ENCODE data around the gene LSG1. TPM values are rescaled to one million over a fixed set of nuclear protein-coding genes. Genes with fewer than 3 reads are reported as not detected.

LSG1 gene
- total and polyA plus RNA-seq, 2 of the 13 experiments (the other 11 are each of a cell fraction or from before 2014, with no cell fraction given): 21.4 to 32.1 TPM

DNA sequence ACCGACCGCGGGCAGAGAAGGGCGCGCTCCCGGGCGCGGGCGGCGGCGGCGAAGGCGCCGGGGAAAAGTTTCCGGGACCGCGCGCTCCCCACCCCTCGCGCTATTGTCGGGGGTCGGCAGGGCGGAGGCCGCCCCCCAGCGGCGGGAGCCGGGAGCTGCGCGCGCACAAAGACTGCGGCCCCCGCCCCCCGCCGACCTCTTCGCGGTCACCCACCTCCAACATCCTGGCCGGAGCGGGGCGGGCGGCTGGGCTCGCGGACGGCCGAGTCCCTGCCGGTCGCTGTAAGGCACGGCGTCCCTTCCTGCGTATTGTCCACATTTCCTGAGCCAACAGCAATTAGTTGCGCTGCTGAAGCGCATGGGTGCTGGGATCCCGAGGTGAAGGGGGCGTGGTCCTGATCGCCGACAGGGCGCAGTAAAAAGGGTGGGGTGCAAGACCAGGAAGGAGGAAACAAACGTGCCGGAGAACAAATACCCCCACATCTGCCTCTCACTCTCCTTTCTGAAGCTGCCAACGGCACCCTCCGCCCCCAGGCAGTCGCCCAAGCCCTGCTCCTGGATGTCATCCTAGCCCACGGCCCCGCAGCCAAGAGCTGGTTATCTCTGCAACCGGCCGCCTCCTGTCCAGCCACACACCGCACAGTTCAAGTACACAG is 38.5 kb downstream of the LSG1 start, which contains the start of gene TMEM44 (continued):
- TF ChIP-seq, protein P1, sequence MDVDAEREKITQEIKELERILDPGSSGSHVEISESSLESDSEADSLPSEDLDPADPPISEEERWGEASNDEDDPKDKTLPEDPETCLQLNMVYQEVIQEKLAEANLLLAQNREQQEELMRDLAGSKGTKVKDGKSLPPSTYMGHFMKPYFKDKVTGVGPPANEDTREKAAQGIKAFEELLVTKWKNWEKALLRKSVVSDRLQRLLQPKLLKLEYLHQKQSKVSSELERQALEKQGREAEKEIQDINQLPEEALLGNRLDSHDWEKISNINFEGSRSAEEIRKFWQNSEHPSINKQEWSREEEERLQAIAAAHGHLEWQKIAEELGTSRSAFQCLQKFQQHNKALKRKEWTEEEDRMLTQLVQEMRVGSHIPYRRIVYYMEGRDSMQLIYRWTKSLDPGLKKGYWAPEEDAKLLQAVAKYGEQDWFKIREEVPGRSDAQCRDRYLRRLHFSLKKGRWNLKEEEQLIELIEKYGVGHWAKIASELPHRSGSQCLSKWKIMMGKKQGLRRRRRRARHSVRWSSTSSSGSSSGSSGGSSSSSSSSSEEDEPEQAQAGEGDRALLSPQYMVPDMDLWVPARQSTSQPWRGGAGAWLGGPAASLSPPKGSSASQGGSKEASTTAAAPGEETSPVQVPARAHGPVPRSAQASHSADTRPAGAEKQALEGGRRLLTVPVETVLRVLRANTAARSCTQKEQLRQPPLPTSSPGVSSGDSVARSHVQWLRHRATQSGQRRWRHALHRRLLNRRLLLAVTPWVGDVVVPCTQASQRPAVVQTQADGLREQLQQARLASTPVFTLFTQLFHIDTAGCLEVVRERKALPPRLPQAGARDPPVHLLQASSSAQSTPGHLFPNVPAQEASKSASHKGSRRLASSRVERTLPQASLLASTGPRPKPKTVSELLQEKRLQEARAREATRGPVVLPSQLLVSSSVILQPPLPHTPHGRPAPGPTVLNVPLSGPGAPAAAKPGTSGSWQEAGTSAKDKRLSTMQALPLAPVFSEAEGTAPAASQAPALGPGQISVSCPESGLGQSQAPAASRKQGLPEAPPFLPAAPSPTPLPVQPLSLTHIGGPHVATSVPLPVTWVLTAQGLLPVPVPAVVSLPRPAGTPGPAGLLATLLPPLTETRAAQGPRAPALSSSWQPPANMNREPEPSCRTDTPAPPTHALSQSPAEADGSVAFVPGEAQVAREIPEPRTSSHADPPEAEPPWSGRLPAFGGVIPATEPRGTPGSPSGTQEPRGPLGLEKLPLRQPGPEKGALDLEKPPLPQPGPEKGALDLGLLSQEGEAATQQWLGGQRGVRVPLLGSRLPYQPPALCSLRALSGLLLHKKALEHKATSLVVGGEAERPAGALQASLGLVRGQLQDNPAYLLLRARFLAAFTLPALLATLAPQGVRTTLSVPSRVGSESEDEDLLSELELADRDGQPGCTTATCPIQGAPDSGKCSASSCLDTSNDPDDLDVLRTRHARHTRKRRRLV (CRISPR knock-in tag; IDR thresholded peaks at IDR 0.05): no peak
- TF ChIP-seq ZNF484 (CRISPR knock-in tag; IDR thresholded peaks at IDR 0.05; ENCODE audit: borderline replicate concordance, low read depth) (no peak), RFX3 (CRISPR knock-in tag; IDR thresholded peaks at IDR 0.05) (no peak), ESRRA (CRISPR knock-in tag; IDR thresholded peaks at IDR 0.05; ENCODE audit: low read depth) (no peak; the same call in 1 of the 2 replicates), ZNF354B (CRISPR knock-in tag; IDR thresholded peaks at IDR 0.05) (no peak), PHF8 (CRISPR knock-in tag; IDR thresholded peaks at IDR 0.05) (peak; percentile 38; the same call in 1 of the 2 replicates), ZSCAN30 (CRISPR knock-in tag; IDR thresholded peaks at IDR 0.05) (no peak), ISX (CRISPR knock-in tag; conservative IDR thresholded peaks at IDR 0.05) (no peak), ETV6 (CRISPR knock-in tag; conservative IDR thresholded peaks at IDR 0.05) (peak; percentile 67; the same call in 1 of the 2 replicates), ZNF331 (CRISPR knock-in tag; IDR thresholded peaks at IDR 0.05) (peak; percentile 65; the same call in 1 of the 2 replicates), PAF1 (CRISPR knock-in tag; IDR thresholded peaks at IDR 0.05) (no peak), GTF3A (CRISPR knock-in tag; conservative IDR thresholded peaks at IDR 0.05) (no peak), ZNF761 (CRISPR knock-in tag; conservative IDR thresholded peaks at IDR 0.05) (no peak; the same call in 1 of the 2 replicates), SMYD3 (CRISPR knock-in tag; IDR thresholded peaks at IDR 0.05) (no peak)
- TF ChIP-seq, protein P2, sequence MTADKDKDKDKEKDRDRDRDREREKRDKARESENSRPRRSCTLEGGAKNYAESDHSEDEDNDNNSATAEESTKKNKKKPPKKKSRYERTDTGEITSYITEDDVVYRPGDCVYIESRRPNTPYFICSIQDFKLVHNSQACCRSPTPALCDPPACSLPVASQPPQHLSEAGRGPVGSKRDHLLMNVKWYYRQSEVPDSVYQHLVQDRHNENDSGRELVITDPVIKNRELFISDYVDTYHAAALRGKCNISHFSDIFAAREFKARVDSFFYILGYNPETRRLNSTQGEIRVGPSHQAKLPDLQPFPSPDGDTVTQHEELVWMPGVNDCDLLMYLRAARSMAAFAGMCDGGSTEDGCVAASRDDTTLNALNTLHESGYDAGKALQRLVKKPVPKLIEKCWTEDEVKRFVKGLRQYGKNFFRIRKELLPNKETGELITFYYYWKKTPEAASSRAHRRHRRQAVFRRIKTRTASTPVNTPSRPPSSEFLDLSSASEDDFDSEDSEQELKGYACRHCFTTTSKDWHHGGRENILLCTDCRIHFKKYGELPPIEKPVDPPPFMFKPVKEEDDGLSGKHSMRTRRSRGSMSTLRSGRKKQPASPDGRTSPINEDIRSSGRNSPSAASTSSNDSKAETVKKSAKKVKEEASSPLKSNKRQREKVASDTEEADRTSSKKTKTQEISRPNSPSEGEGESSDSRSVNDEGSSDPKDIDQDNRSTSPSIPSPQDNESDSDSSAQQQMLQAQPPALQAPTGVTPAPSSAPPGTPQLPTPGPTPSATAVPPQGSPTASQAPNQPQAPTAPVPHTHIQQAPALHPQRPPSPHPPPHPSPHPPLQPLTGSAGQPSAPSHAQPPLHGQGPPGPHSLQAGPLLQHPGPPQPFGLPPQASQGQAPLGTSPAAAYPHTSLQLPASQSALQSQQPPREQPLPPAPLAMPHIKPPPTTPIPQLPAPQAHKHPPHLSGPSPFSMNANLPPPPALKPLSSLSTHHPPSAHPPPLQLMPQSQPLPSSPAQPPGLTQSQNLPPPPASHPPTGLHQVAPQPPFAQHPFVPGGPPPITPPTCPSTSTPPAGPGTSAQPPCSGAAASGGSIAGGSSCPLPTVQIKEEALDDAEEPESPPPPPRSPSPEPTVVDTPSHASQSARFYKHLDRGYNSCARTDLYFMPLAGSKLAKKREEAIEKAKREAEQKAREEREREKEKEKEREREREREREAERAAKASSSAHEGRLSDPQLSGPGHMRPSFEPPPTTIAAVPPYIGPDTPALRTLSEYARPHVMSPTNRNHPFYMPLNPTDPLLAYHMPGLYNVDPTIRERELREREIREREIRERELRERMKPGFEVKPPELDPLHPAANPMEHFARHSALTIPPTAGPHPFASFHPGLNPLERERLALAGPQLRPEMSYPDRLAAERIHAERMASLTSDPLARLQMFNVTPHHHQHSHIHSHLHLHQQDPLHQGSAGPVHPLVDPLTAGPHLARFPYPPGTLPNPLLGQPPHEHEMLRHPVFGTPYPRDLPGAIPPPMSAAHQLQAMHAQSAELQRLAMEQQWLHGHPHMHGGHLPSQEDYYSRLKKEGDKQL (CRISPR knock-in tag; IDR thresholded peaks at IDR 0.05; ENCODE audit: low read depth): no peak
- TF ChIP-seq, protein P3, sequence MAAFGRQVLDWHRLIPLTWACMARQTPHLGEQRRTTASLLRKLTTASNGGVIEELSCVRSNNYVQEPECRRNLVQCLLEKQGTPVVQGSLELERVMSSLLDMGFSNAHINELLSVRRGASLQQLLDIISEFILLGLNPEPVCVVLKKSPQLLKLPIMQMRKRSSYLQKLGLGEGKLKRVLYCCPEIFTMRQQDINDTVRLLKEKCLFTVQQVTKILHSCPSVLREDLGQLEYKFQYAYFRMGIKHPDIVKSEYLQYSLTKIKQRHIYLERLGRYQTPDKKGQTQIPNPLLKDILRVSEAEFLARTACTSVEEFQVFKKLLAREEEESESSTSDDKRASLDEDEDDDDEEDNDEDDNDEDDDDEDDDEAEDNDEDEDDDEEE (CRISPR knock-in tag; IDR thresholded peaks at IDR 0.05): peak; percentile 21; the same call in 1 of the 2 replicates
- TF ChIP-seq, protein P4, sequence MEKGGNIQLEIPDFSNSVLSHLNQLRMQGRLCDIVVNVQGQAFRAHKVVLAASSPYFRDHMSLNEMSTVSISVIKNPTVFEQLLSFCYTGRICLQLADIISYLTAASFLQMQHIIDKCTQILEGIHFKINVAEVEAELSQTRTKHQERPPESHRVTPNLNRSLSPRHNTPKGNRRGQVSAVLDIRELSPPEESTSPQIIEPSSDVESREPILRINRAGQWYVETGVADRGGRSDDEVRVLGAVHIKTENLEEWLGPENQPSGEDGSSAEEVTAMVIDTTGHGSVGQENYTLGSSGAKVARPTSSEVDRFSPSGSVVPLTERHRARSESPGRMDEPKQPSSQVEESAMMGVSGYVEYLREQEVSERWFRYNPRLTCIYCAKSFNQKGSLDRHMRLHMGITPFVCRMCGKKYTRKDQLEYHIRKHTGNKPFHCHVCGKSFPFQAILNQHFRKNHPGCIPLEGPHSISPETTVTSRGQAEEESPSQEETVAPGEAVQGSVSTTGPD (CRISPR knock-in tag; IDR thresholded peaks at IDR 0.05): no peak

All from HepG2 (cell line).